Activated naive CD8-positive, alpha-beta T cell (primary cell): ENCODE data around the gene TAL1.
"Not testable (repeated sequence)": the region's sequence is repeated elsewhere in the genome, so short reads cannot be mapped to it uniquely, and the experiment has no call there.

Experiments used
- H3K27ac Mint-ChIP-seq: one replicate; pipeline ENCODE4 v1.8.0; 2021; ENCODE audit warnings: mixed read lengths
- H3K27me3 Mint-ChIP-seq: one replicate; pipeline ENCODE4 v1.8.0; 2021; ENCODE audit warnings: mixed read lengths
- H3K36me3 Mint-ChIP-seq: one replicate; pipeline ENCODE4 v1.8.0; 2021; ENCODE audit warnings: mixed read lengths
- H3K4me1 Mint-ChIP-seq: one replicate; pipeline ENCODE4 v1.8.0; 2021; ENCODE audit warnings: low read depth, mixed read lengths
- H3K4me3 Mint-ChIP-seq: one replicate; pipeline ENCODE4 v1.8.0; 2021; ENCODE audit warnings: mild to moderate bottlenecking, mixed read lengths
- H3K9me3 Mint-ChIP-seq: one replicate; pipeline ENCODE4 v1.8.0; 2021; ENCODE audit warnings: low read depth, mixed read lengths

The TAL1 gene

DNA sequence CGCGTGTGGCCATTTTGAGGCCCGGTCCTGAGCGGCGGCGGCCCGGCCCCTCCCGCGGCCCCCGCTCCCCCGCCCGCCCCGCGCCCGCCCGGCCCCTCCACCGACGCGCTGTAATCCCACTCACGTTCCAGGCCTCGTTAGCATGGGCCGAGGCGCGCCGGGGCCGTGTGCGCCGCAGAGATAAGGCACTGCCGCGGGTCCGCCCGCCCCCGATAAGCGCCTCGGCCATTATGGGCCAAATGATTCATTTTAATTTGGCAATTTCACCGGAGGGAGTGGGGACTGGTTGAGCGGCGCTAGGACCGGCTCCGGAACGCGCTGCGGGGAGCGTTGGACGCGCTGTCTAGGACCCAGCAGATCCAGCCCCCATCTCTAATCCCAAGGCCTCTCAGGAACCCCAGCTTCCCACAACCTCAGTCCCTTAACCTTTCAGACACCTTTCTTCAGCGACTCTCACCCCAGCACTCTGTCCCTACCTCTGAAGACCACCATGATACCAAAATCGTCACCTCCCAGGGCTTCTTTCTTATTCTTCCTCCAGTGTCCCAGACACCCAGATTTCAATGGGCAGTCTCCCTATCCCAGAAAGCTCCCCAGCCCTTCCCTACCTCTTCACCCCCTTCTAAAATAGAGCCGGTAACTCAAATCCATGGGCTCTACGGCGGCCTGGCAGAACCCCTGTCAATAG, at the start of gene TAL1:
Gene TAL1 (minus strand): TSS at position 39 of the 688 bp plus-strand sequence. CDS start 6,337 bp downstream, outside the sequence.
- peak within 1 kb of the TSS; percentile 84 for H3K4me3 Mint-ChIP-seq
- H3K4me1 Mint-ChIP-seq: peaks cover 25% of the 10 kb centered on the region
- H3K27ac Mint-ChIP-seq: peak within 1 kb of the TSS; percentile 7
- H3K36me3 Mint-ChIP-seq: no peaks in the 10 kb centered on the region
- H3K27me3 Mint-ChIP-seq: peaks cover 49% of the 10 kb centered on the region
- H3K9me3 Mint-ChIP-seq: no peaks in the 10 kb centered on the region

DNA sequence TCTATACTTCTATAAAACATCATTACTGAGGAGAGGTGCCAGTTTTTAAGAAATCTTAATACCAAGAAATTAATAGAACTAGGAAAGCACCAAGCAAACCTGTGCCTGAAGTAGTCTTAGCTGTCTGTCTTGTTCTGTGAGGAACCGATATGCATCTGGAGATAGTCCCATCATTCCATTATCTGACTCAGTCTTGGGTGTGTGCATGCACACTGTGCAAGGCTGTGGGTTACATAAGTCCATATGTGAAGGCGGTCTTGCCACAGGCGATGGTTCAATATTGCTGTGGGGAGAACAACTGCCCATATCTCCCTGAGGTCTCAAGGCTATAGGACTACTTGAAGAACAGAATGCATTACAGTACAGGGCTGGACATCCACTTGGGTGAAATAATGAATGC, 48.1 kb upstream of the TAL1 start:
- Mint-ChIP-seq H3K4me3 (no peak overlapping the region), H3K27ac (no peak overlapping the region), H3K9me3 (no peaks in the 10 kb centered on the region), H3K4me1 (no peaks in the 10 kb centered on the region), H3K36me3 (peaks cover 7% of the 10 kb centered on the region), H3K27me3 (no peaks in the 10 kb centered on the region)

DNA sequence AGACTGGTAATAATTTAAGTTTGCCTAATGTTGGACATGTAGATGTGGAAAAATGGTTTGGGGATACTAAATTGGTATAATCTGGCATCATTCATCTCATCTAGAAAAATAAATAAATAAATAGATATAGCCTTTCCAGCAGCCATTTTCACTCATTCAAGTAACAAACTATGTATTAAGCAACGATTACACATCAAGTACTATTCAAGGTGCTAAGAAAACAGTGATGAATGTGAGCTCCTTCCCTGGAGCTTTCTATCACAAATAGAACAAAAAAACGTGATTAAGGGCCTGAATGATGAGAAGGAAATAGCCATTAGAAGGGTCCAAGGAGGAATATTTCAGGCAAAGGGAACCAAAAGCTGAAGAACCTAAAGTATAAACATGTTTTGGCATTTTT, 44.8 kb upstream of the TAL1 start:
- H3K27me3 Mint-ChIP-seq: no peaks in the 10 kb centered on the region
- H3K4me1 Mint-ChIP-seq: no peaks in the 10 kb centered on the region
- H3K36me3 Mint-ChIP-seq: peaks cover 7% of the 10 kb centered on the region
- no peak overlapping the region for H3K27ac Mint-ChIP-seq
- H3K4me3 Mint-ChIP-seq: no peak overlapping the region
- no peaks in the 10 kb centered on the region for H3K9me3 Mint-ChIP-seq

DNA sequence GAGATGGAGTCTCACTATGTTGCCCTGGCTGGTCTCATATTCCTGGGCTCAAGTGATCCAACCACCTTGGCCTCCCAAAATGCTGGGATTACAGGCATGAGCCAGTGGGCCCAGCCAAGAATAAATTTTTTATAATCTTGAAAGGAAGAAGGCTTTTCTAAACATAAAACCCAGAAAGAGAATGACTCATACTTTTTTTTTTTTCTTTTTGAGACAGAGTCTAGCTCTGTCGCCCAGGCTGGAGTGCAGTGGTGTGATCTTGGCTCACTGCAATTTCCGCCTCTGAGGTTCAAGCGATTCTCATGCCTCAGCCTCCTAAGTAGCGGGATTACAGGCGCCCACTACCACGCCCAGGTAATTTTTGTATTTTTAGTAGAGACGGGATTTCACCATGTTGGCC, 43.8 kb upstream of the TAL1 start:
- not testable (repeated sequence) for H3K27me3 Mint-ChIP-seq, H3K4me3 Mint-ChIP-seq, H3K27ac Mint-ChIP-seq, H3K9me3 Mint-ChIP-seq, H3K36me3 Mint-ChIP-seq, H3K4me1 Mint-ChIP-seq

DNA sequence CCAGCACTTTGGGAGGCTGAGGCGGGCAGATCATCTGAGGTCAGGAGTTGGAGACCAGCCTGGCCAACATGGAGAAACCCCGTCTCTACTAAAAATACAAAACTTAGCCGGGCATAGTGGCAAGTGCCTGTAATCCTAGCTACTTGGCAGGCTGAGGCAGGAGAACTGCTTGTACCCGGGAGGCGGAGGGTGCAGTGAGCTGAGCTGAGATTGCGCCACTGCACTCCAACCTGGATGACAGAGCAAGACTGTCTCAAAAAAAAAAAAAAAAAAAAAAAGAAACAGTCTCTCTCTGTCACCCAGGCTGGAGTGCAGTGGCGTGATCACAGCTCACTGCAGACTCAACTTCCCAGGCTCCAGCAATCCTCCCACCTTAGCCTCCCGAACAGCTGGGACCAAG, 33.5 kb upstream of the TAL1 start:
- H3K4me3 Mint-ChIP-seq, H3K27me3 Mint-ChIP-seq, H3K9me3 Mint-ChIP-seq, H3K36me3 Mint-ChIP-seq, H3K4me1 Mint-ChIP-seq, H3K27ac Mint-ChIP-seq: not testable (repeated sequence)

DNA sequence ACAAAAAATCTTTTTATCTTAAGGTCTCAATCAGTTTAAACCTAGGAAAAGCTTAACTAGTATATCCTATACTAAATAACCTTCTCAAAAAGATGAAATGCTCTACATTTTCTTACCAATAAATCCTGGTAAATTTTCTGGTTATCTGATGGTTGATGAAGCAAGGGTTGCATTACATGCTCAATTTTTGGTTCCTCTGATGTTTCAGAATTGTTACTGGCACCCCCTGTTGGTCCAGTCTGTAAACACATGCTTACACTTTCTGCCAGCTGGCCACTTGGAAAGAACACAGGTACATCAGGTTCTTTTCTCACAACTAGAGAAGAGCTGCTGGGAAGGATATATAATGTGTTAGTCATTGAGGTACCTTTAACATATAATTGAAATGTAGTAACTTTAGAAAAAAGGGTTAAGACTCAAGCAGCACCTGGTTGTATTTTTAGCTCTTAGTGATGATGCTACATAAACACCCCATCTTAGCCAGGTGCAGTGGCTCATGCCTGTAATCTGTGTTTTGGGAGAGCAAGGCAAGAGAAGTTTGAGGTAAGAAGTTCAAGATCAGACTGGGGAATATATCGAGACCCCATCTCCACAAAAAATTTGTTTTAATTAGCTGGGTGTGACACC, 30.9 kb upstream of the TAL1 start:
- H3K4me3 Mint-ChIP-seq: no peak overlapping the region
- no peaks in the 10 kb centered on the region for H3K27me3 Mint-ChIP-seq
- no peaks in the 10 kb centered on the region for H3K4me1 Mint-ChIP-seq
- H3K36me3 Mint-ChIP-seq: no peaks in the 10 kb centered on the region
- no peaks in the 10 kb centered on the region for H3K9me3 Mint-ChIP-seq
- no peak overlapping the region for H3K27ac Mint-ChIP-seq

DNA sequence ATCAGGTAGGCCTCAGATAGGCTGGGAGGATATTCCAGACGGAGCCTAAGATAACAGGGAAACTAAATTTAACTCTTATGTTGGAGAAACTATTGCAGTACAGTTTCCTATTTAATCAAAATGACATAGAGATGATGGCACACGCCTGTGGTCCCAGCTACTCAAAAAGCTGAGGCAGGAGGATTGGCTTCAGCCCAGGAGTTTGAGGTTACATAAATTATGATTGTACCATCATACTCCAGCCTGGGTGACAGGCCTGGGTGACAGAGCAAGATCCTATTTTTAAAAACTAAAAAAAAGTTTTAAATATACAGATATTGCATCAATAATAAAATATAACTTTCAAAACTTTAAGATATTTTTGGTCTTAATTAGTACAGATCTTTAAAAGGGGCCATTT, 25.2 kb upstream of the TAL1 start:
- H3K36me3 Mint-ChIP-seq: no peaks in the 10 kb centered on the region
- no peaks in the 10 kb centered on the region for H3K4me1 Mint-ChIP-seq
- H3K27me3 Mint-ChIP-seq: no peaks in the 10 kb centered on the region
- no peaks in the 10 kb centered on the region for H3K9me3 Mint-ChIP-seq
- H3K4me3 Mint-ChIP-seq: no peak overlapping the region
- H3K27ac Mint-ChIP-seq: no peak overlapping the region

DNA sequence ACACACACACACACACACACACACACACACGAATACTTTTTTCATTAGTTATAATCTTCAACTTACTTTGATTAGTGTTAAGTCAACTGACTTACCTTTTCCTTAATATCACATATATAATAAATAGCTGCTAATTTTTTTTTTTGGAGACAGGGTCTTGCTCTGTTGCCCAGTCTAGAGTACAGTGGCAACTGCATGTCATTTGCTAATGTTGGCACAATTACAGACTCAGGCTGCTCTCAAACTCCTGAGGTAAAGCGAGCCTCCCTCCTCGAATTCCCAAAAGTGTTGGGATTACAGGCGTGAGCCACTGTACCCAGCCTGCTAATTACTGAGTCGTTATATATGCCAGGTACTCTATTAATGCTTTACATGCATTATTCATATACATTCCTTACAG, 20.8 kb upstream of the TAL1 start:
- peaks cover 2% of the 10 kb centered on the region for H3K36me3 Mint-ChIP-seq
- no peaks in the 10 kb centered on the region for H3K27me3 Mint-ChIP-seq
- no peak overlapping the region for H3K27ac Mint-ChIP-seq
- no peak overlapping the region for H3K4me3 Mint-ChIP-seq
- H3K4me1 Mint-ChIP-seq: no peaks in the 10 kb centered on the region
- no peaks in the 10 kb centered on the region for H3K9me3 Mint-ChIP-seq

- H3K27me3 Mint-ChIP-seq: peaks cover 1% of the 10 kb centered on the region
- H3K27ac Mint-ChIP-seq: no peak overlapping the region
- H3K9me3 Mint-ChIP-seq: no peaks in the 10 kb centered on the region
- H3K36me3 Mint-ChIP-seq: peaks cover 2% of the 10 kb centered on the region
- H3K4me1 Mint-ChIP-seq: no peaks in the 10 kb centered on the region
- no peak overlapping the region for H3K4me3 Mint-ChIP-seq
These were observed 20.3 kb upstream of the TAL1 start for GRCh38 chr1:47252369-47252768.

GRCh38 chr1:47249755-47250154, 17.7 kb upstream of the TAL1 start:
- no peak overlapping the region for H3K27ac Mint-ChIP-seq
- H3K4me1 Mint-ChIP-seq: no peaks in the 10 kb centered on the region
- no peak overlapping the region for H3K4me3 Mint-ChIP-seq
- H3K36me3 Mint-ChIP-seq: peaks cover 5% of the 10 kb centered on the region
- H3K9me3 Mint-ChIP-seq: no peaks in the 10 kb centered on the region
- H3K27me3 Mint-ChIP-seq: peaks cover 9% of the 10 kb centered on the region

DNA sequence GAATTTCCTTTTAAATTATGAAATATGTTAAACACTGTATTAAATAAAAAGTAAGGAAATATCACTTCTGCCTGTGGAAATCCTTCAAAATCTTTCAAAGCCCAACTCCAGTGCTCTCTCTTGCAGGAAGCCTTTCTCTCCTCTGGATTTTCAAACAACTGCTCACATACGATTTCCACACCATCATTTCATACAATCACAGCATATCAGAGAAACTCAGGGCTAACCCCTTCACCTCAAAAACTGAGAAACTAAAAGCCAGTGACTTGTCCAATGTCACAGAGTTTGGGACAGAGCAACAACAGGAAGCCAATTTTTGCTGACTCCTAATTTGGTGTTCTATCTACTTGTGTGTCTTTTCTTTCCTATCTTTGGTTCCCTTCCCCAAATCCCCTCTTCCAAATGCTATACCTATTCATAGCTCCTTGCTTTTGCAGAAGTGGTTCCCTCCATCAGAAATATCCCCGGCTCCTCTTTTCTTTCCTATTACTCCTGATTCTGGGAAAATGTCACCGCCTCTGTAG, 12.4 kb upstream of the TAL1 start:
- H3K27me3 Mint-ChIP-seq: peaks cover 28% of the 10 kb centered on the region
- no peak overlapping the region for H3K4me3 Mint-ChIP-seq
- no peaks in the 10 kb centered on the region for H3K9me3 Mint-ChIP-seq
- peaks cover 5% of the 10 kb centered on the region for H3K36me3 Mint-ChIP-seq
- peaks cover under 1% of the 10 kb centered on the region for H3K4me1 Mint-ChIP-seq
- no peak overlapping the region for H3K27ac Mint-ChIP-seq

GRCh38 chr1:47243910-47244309, 11.9 kb upstream of the TAL1 start:
- H3K9me3 Mint-ChIP-seq: no peaks in the 10 kb centered on the region
- no peak overlapping the region for H3K27ac Mint-ChIP-seq
- H3K4me1 Mint-ChIP-seq: peaks cover 3% of the 10 kb centered on the region
- no peak overlapping the region for H3K4me3 Mint-ChIP-seq
- H3K27me3 Mint-ChIP-seq: peaks cover 28% of the 10 kb centered on the region
- peaks cover 5% of the 10 kb centered on the region for H3K36me3 Mint-ChIP-seq

- Mint-ChIP-seq H3K4me3 (no peak overlapping the region), H3K27me3 (peaks cover 24% of the 10 kb centered on the region), H3K9me3 (no peaks in the 10 kb centered on the region), H3K36me3 (peaks cover 2% of the 10 kb centered on the region), H3K27ac (no peak overlapping the region), H3K4me1 (peaks cover 3% of the 10 kb centered on the region)
These were observed 9.4 kb upstream of the TAL1 start for GRCh38 chr1:47241114-47242113.

DNA sequence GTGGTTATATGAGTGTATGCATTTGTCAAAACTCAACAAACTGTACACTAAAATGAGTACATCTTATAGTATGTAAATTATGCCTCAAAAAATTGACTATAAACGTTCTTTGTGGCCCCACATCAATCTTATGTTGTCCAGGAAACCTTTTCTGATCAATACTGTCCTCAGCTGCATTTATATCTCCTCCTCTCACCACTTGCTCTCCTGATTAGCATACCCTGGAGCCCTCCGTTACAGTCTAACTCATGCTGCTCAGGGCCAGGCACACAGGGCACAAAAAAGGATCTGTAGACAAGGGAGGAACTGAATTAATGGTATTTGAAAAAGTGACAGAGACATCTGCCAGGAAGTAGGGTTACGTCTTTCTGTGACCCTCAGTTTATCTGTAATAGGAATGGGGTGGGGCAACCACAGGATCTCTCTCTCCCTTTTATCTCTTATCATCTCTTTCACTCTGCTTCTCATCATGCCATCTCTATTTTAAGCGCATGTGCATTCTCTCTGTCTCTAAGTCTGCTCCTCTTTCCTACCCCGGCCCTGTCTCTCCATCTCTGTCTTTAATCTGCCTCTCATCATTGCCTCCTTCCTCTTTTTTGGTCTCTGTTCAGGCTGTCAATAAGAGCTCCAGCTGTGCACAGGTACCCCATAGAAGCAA, 7.0 kb upstream of the TAL1 start:
- Mint-ChIP-seq H3K4me3 (no peak overlapping the region), H3K27ac (no peak overlapping the region), H3K4me1 (peaks cover 3% of the 10 kb centered on the region), H3K9me3 (no peaks in the 10 kb centered on the region), H3K27me3 (peaks cover 24% of the 10 kb centered on the region), H3K36me3 (peaks cover 2% of the 10 kb centered on the region)
